Lung (tissue), 12 donors: ENCODE data around the gene DOCK4. TPM values are rescaled to one million over a fixed set of nuclear protein-coding genes. Genes with fewer than 3 reads are reported as not detected.

Experiments
- ATAC-seq: fragments of 200-7000 bp; cut with Tn5 transposase; one replicate; pipeline ENCODE4 v1.9.1; 2020; ENCODE audit warnings: moderate number of reproducible peaks; ENCODE audit not compliant: insufficient read depth, low FRiP score
- DNase-seq, 3 donors: peaks; one replicate each; pipeline ENCODE4 v3.0.0-alpha.2; 2013 to 2017
- H3K27ac ChIP-seq, 2 donors: one replicate each; pipeline ENCODE4 v1.5.1; 2013; ENCODE audit warnings: mild to moderate bottlenecking in 2 of 2, moderate library complexity in 2 of 2, control low read depth in 1 of 2, inconsistent platforms in 1 of 2, low read depth in 1 of 2, low read length in 1 of 2
- H3K27me3 ChIP-seq, 3 donors: one replicate each; pipeline ENCODE4 v1.5.1; 2013; ENCODE audit warnings: low read length in 2 of 3; ENCODE audit not compliant: control insufficient read depth in 3 of 3, insufficient read depth in 3 of 3
- H3K36me3 ChIP-seq, 4 donors: one replicate each; pipeline ENCODE4 v1.5.1; 2013; ENCODE audit warnings: low read length in 4 of 4, mild to moderate bottlenecking in 1 of 4, moderate library complexity in 1 of 4; ENCODE audit not compliant: control insufficient read depth in 4 of 4, insufficient read depth in 4 of 4
- H3K4me1 ChIP-seq, 5 donors: one replicate each; pipeline ENCODE4 v1.5.1; 2013; ENCODE audit warnings: low read length in 5 of 5, mild to moderate bottlenecking in 2 of 5, moderate library complexity in 1 of 5; ENCODE audit not compliant: control insufficient read depth in 5 of 5, insufficient read depth in 5 of 5
- H3K4me3 ChIP-seq: one replicate; pipeline ENCODE4 v1.5.1; 2013; ENCODE audit warnings: mild to moderate bottlenecking, control low read depth, moderate library complexity
- H3K9ac ChIP-seq, 2 donors: one replicate each; pipeline ENCODE4 v1.5.1; 2013; ENCODE audit warnings: low read length in 2 of 2, control low read depth in 1 of 2; ENCODE audit not compliant: insufficient read depth in 1 of 2
- H3K9me3 ChIP-seq, 4 donors: one replicate each; pipeline ENCODE4 v1.5.1; 2013; ENCODE audit warnings: low read length in 3 of 4, mild to moderate bottlenecking in 1 of 4, moderate library complexity in 1 of 4; ENCODE audit not compliant: control insufficient read depth in 4 of 4, insufficient read depth in 3 of 4
- CTCF ChIP-seq: IDR thresholded peaks from 2 replicates; pipeline ENCODE4 v1.5.1; 2012; ENCODE audit warnings: mild to moderate bottlenecking; ENCODE audit errors: control extremely low read depth, extremely low read depth
- WGBS, 2 donors: extraction: QIAGEN DNeasy Blood & Tissue Kit; methylation state at CpG; one replicate each; pipeline ENCODE4 v1.1.7; 2013; 5-methylcytosine and 5-hydroxymethylcytosine counted together
- polyA plus RNA-seq, 2 donors: library from polyadenylated mRNA; stranded (reverse); fragments of 200-250 nt; gene quantifications; one replicate each; pipeline ENCODE4 v1.2.1, GENCODE V29; 2013
- total RNA-seq, 2 donors: library from RNA; depleted of rRNA in 1 of 2; stranded (reverse); fragments of >200 nt in 1 of 2; gene quantifications; one replicate each; pipeline ENCODE4 v1.2.1, GENCODE V29; 2014 to 2021
- donor health status: control.
- donor health status: control.
- donor health status: Bipolar disorder and iron deficiency.
- donor health status: healthy.
- donor health status: DM: yes; HTN: yes; CAD: no.

DOCK4 gene
- total and polyA plus RNA-seq, 4 donors, result 18.7 to 163 (median 40.3) TPM

- WGBS, 2 donors, result 93 to 98% methylated on average over 4 of the region's 4 CpGs
- ATAC-seq (no peak), DNase-seq (no peak)
- TF ChIP-seq CTCF, result no peak
- H3K27ac ChIP-seq, result no peak overlapping the region
- H3K4me3 ChIP-seq, result no peak overlapping the region
- H3K27me3 ChIP-seq, result no peaks in the 10 kb centered on the region
- no peaks in the 10 kb centered on the region for H3K9me3 ChIP-seq
- no peaks in the 10 kb centered on the region for H3K4me1 ChIP-seq
- no peak overlapping the region for H3K9ac ChIP-seq
- H3K36me3 ChIP-seq, result peaks cover 11 to 35% (median 21%) of the 10 kb centered on the region in 4 donors
Observed at GRCh38 chr7:111933609-111934008, 272.6 kb downstream of the DOCK4 start.

- no peak for ATAC-seq
Observed at GRCh38 chr7:111931958-111932357, 274.2 kb downstream of the DOCK4 start.

GRCh38 chr7:111931016-111931517 lies 275.1 kb downstream of the DOCK4 start:
- no peaks in the 10 kb centered on the region for H3K4me1 ChIP-seq
- TF ChIP-seq CTCF, result no peak
- peaks cover 7 to 17% (median 13%) of the 10 kb centered on the region in 4 donors for H3K36me3 ChIP-seq
- H3K27me3 ChIP-seq, result no peaks in the 10 kb centered on the region
- 82 to 90% methylated on average over 3 of the region's 3 CpGs for WGBS, 2 donors
- DNase-seq (no peak), ATAC-seq (no peak)
- H3K27ac ChIP-seq, result peak overlapping the region; percentile 15 to 35
- no peak overlapping the region for H3K4me3 ChIP-seq
- no peak overlapping the region for H3K9ac ChIP-seq
- H3K9me3 ChIP-seq, result no peaks in the 10 kb centered on the region

More at GRCh38 chr7:111931958-111932357, 274.2 kb downstream of the DOCK4 start:
- no peak overlapping the region for H3K9ac ChIP-seq
- no peak overlapping the region for H3K4me3 ChIP-seq
- TF ChIP-seq CTCF, result no peak
- 86 to 91% methylated on average over 1 of the region's 1 CpG for WGBS, 2 donors
- no peak for DNase-seq
- H3K9me3 ChIP-seq, result no peaks in the 10 kb centered on the region
- H3K27me3 ChIP-seq, result no peaks in the 10 kb centered on the region
- no peaks in the 10 kb centered on the region for H3K4me1 ChIP-seq
- no peak overlapping the region for H3K27ac ChIP-seq
- H3K36me3 ChIP-seq, result peaks cover 7 to 26% (median 15%) of the 10 kb centered on the region in 4 donors

- TF ChIP-seq CTCF, result no peak
- Histone ChIP-seq H3K9ac (no peak overlapping the region), H3K4me1 (no peaks in the 10 kb centered on the region), H3K9me3 (no peaks in the 10 kb centered on the region), H3K36me3 (peaks cover 2 to 18% (median 7%) of the 10 kb centered on the region in 4 donors), H3K27ac (no peak overlapping the region), H3K27me3 (no peaks in the 10 kb centered on the region), H3K4me3 (no peak overlapping the region)
- ATAC-seq (no peak), DNase-seq (no peak)
Observed at GRCh38 chr7:111929264-111929663, 276.9 kb downstream of the DOCK4 start.
